DOHH2 (cell line): ENCODE data around the gene ARID3B.

Experiments used
- H3F3A ChIP-seq: fragments of 200-600 bp; sonication (generic), shearing (Covaris generic); 2 replicates; pipeline ENCODE4 v1.6.0; 2016; ENCODE audit warnings: antibody characterized with exemption, mild to moderate bottlenecking; ENCODE audit not compliant: control insufficient read depth, insufficient read depth
- H3K27ac ChIP-seq: fragments of 200-600 bp; sonication (generic); 2 replicates; pipeline ENCODE4 v1.5.1; 2014; ENCODE audit warnings: low read depth, mild to moderate bottlenecking, low read length, moderate library complexity
- H3K27me3 ChIP-seq: fragments of 200-600 bp; sonication (generic); 2 replicates; pipeline ENCODE4 v1.6.1; 2014; ENCODE audit warnings: mild to moderate bottlenecking, low read length, mixed read lengths; ENCODE audit not compliant: control insufficient read depth
- H3K36me3 ChIP-seq: fragments of 200-600 bp; sonication (generic); 2 replicates; pipeline ENCODE4 v1.6.1; 2014; ENCODE audit warnings: mild to moderate bottlenecking, low read length, moderate library complexity, mixed read lengths; ENCODE audit not compliant: control insufficient read depth
- H3K4me1 ChIP-seq: fragments of 200-600 bp; sonication (generic); 2 replicates; pipeline ENCODE4 v1.6.1; 2014; ENCODE audit warnings: mild to moderate bottlenecking, low read length, mixed read lengths; ENCODE audit not compliant: control insufficient read depth
- H3K4me2 ChIP-seq: fragments of 200-600 bp; sonication (generic); 2 replicates; pipeline ENCODE4 v1.6.0; 2014; ENCODE audit warnings: mild to moderate bottlenecking, low read length, moderate library complexity
- H3K4me3 ChIP-seq: fragments of 200-600 bp; sonication (generic); 2 replicates; pipeline ENCODE4 v1.5.1; 2014; ENCODE audit warnings: mild to moderate bottlenecking, low read length, mixed read lengths
- H3K79me2 ChIP-seq: fragments of 200-600 bp; sonication (generic); 2 replicates; pipeline ENCODE4 v1.6.1; 2014; ENCODE audit warnings: mild to moderate bottlenecking, low read length, mixed read lengths; ENCODE audit not compliant: control insufficient read depth
- H3K9me2 ChIP-seq: fragments of 200-600 bp; sonication (generic); replicated peaks from 2 replicates; pipeline ENCODE4 v1.6.1; 2014; ENCODE audit warnings: mild to moderate bottlenecking, low read length, mixed read lengths; ENCODE audit not compliant: control insufficient read depth
- H3K9me3 ChIP-seq: fragments of 200-600 bp; sonication (generic); 2 replicates; pipeline ENCODE4 v1.6.1; 2014; ENCODE audit warnings: antibody characterized with exemption, low read length, mixed read lengths; ENCODE audit not compliant: control insufficient read depth, insufficient read depth
- H4K20me1 ChIP-seq: fragments of 200-600 bp; sonication (generic); 2 replicates; pipeline ENCODE4 v1.6.0; 2014; ENCODE audit warnings: low read depth, mild to moderate bottlenecking, antibody characterized with exemption, low read length, moderate library complexity; ENCODE audit not compliant: control insufficient read depth, insufficient read depth
- CTCF ChIP-seq: fragments of 200-600 bp; sonication (generic); IDR thresholded peaks from one replicate; pipeline ENCODE4 v1.5.1; 2014; ENCODE audit warnings: antibody characterized with exemption, mild to moderate bottlenecking, low read depth, low read length; ENCODE audit not compliant: poor library complexity, severe bottlenecking
- EZH2phosphoT487 ChIP-seq: fragments of 200-600 bp; sonication (generic); IDR thresholded peaks from 2 replicates; pipeline ENCODE4 v1.6.1; 2017; ENCODE audit warnings: borderline replicate concordance, mild to moderate bottlenecking, antibody characterized with exemption, low read length, moderate library complexity, mixed read lengths

ARID3B gene

GRCh38 chr15:74631408-74631807 lies 90.4 kb downstream of the ARID3B start:
- Histone ChIP-seq H3K4me1 (peaks cover 9% of the 10 kb centered on the region), H3K4me3 (no peak overlapping the region), H3K9me2 (no peaks in the 10 kb centered on the region), H3K27ac (no peak overlapping the region), H3K79me2 (0 out of 2 replicates have a peak, but pooled peaks cover 2% of the 10 kb centered on the region), H3K36me3 (peaks cover 92% of the 10 kb centered on the region), H4K20me1 (0 out of 2 replicates have a peak, but pooled peaks cover 5% of the 10 kb centered on the region), H3K9me3 (no peaks in the 10 kb centered on the region), H3K4me2 (no peak overlapping the region), H3F3A (peaks cover 3% of the 10 kb centered on the region; the same call in 1 of the 2 replicates), H3K27me3 (no peaks in the 10 kb centered on the region)
- TF ChIP-seq EZH2phosphoT487 (no peak), CTCF (no peak)

DNA sequence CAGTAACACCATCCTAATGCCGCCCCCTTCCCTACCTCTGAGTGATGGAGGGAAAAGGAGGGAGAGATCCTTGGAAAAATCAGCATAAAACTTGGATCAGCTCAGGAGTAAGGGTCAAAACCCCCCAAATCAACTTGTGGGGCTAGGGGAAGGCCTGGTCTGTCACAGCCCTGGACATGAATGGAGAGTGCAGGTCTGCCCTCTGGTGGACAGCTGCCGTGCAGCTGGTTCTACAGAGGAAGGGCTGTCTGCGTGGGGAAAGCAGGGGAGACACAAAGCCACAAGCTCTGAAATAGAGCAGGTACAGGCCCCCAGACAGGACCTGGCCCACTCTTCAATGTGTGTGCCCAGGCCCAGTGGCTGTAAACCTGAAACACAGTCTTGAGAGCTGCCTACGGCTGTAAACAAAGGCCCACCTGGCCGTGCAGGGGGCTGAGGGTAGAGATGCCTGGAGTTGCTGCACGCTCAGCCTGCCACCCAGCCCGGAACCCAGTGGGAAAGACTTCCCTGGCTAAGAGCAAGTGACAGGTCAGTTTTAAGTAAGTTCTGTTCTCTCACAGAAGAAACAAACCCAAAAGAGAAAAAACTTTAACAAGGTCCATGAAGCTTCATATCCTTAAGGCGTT lies 91.0 kb downstream of the ARID3B start:
- H3K9me2 ChIP-seq = no peaks in the 10 kb centered on the region
- H3K4me1 ChIP-seq = peaks cover 7% of the 10 kb centered on the region
- H3K27me3 ChIP-seq = no peaks in the 10 kb centered on the region
- 0 out of 2 replicates have a peak, but pooled peaks cover 2% of the 10 kb centered on the region for H4K20me1 ChIP-seq
- TF ChIP-seq EZH2phosphoT487 (no peak), CTCF (peak; percentile 96)
- no peak overlapping the region for H3K4me3 ChIP-seq
- no peak overlapping the region for H3K27ac ChIP-seq
- H3K9me3 ChIP-seq = no peaks in the 10 kb centered on the region
- 0 out of 2 replicates have a peak, but pooled peaks cover 2% of the 10 kb centered on the region for H3K79me2 ChIP-seq
- no peak overlapping the region for H3K4me2 ChIP-seq
- peaks cover 7% of the 10 kb centered on the region for H3F3A ChIP-seq
- peaks cover 92% of the 10 kb centered on the region for H3K36me3 ChIP-seq

GRCh38 chr15:74632601-74633000 lies 91.6 kb downstream of the ARID3B start:
- H3K27me3 ChIP-seq = no peaks in the 10 kb centered on the region
- peaks cover 5% of the 10 kb centered on the region for H3K4me1 ChIP-seq
- H3K36me3 ChIP-seq = peaks cover 92% of the 10 kb centered on the region
- no peaks in the 10 kb centered on the region for H3K9me3 ChIP-seq
- no peaks in the 10 kb centered on the region for H4K20me1 ChIP-seq
- no peak overlapping the region for H3K4me3 ChIP-seq
- no peak overlapping the region for H3K4me2 ChIP-seq
- H3F3A ChIP-seq = peaks cover 7% of the 10 kb centered on the region
- H3K79me2 ChIP-seq = no peaks in the 10 kb centered on the region
- no peaks in the 10 kb centered on the region for H3K9me2 ChIP-seq
- TF ChIP-seq EZH2phosphoT487 = no peak
- TF ChIP-seq CTCF = no peak
- no peak overlapping the region for H3K27ac ChIP-seq
